Panc1 (cell line): Measurements from ENCODE around the gene OR6C76. TPM values are rescaled to one million over a fixed set of nuclear protein-coding genes. Genes with fewer than 3 reads are reported as not detected.
"Not testable (repeated sequence)": the region's sequence is repeated elsewhere in the genome, so short reads cannot be mapped to it uniquely, and the experiment has no call there.

Source experiments
- ATAC-seq: fragments of 200-7000 bp; cut with Tn5 transposase; 2 replicates; pipeline ENCODE4 v1.9.1; 2020; ENCODE audit warnings: mild to moderate bottlenecking, moderate library complexity
- BruUV-seq: library from RNA; stranded (reverse); fragments of 400-500 nt; replicated peaks from 2 replicates; lab custom pipeline; 2021; lab: Mats Ljungman, UMichigan
- CTCF ChIA-PET: fragments of 300-600 bp; sonication (Branson Sonifier 250); formaldehyde crosslinking; loops from one replicate; lab custom pipeline; 2022; ENCODE audit warnings: antibody characterized with exemption; lab: Charles Lee
- POLR2A ChIA-PET: fragments of 300-600 bp; sonication (Branson Sonifier 250); formaldehyde crosslinking; loops from one replicate; lab custom pipeline; 2022; ENCODE audit warnings: antibody characterized with exemption; lab: Charles Lee
- DNase-seq: peaks from one replicate; pipeline ENCODE4 v3.0.0-alpha.2; 2010; ENCODE audit warnings: low read depth, low spot score
- H3K27ac ChIP-seq: 2 replicates; pipeline ENCODE4 v1.5.1; 2011; ENCODE audit warnings: mild to moderate bottlenecking, low read length, inconsistent platforms
- H3K27me3 ChIP-seq: fragments of 200-500 bp; sonication (Bioruptor generic); 2 replicates; pipeline ENCODE4 v1.6.0; 2014; ENCODE audit warnings: low read length, inconsistent platforms; ENCODE audit not compliant: control insufficient read depth, insufficient read depth
- H3K36me3 ChIP-seq: fragments of 200-500 bp; sonication (Bioruptor generic); 2 replicates; pipeline ENCODE4 v1.5.1; 2014; ENCODE audit warnings: inconsistent platforms, mild to moderate bottlenecking, low read length, moderate library complexity; ENCODE audit not compliant: control insufficient read depth, insufficient read depth
- H3K4me1 ChIP-seq: 2 replicates; pipeline ENCODE4 v1.5.1; 2011; ENCODE audit warnings: inconsistent platforms, mild to moderate bottlenecking, low read length, moderate library complexity; ENCODE audit not compliant: control insufficient read depth, insufficient read depth
- H3K4me3 ChIP-seq, 2 experiments: 2 replicates each; pipeline ENCODE4 v1.5.1; 2011 to 2012; ENCODE audit warnings: low read depth in 2 of 2, low read length in 2 of 2, mild to moderate bottlenecking in 2 of 2, inconsistent platforms in 1 of 2, moderate library complexity in 1 of 2
- H3K9me3 ChIP-seq: fragments of 200-500 bp; sonication (Bioruptor generic); 2 replicates; pipeline ENCODE4 v1.5.1; 2014; ENCODE audit warnings: low read depth, mild to moderate bottlenecking, inconsistent platforms, low read length, moderate library complexity; ENCODE audit not compliant: control insufficient read depth, insufficient read depth
- POLR2AphosphoS5 ChIP-seq: IDR thresholded peaks from 2 replicates; pipeline ENCODE4 v1.6.1; 2012; ENCODE audit warnings: mild to moderate bottlenecking, low read depth, low read length, moderate library complexity
- REST ChIP-seq, 2 experiments: IDR thresholded peaks; 2 replicates each; pipeline ENCODE4 v1.6.1; 2011 to 2012; ENCODE audit warnings: low read depth in 2 of 2, control low read depth in 1 of 2, low read length in 1 of 2, mild to moderate bottlenecking in 1 of 2, moderate library complexity in 1 of 2; ENCODE audit not compliant: insufficient read depth in 1 of 2
- SIN3A ChIP-seq: IDR thresholded peaks from 2 replicates; pipeline ENCODE4 v1.6.1; 2012; ENCODE audit warnings: low read depth, mild to moderate bottlenecking, low read length, moderate library complexity, borderline replicate concordance; ENCODE audit not compliant: insufficient read depth
- TCF7L2 ChIP-seq: IDR thresholded peaks from 2 replicates; pipeline ENCODE4 v1.6.1; 2011; ENCODE audit warnings: mild to moderate bottlenecking, low read depth, low read length, inconsistent platforms
- in situ Hi-C: cut with HindIII; loops from 2 replicates; pipeline ENCODE4 v1.10.0; 2016; ENCODE audit warnings: low sequenced_read_pairs, low pct_unique_long_range_greater_than_20kb
- intact Hi-C: fragments of 100-400 bp; cut with micrococcal nuclease; formaldehyde crosslinking; loops from one replicate; pipeline ENCODE4 v1.10.0; 2022; ENCODE audit not compliant: unreplicated experiment
- total RNA-seq: library from RNA; stranded (reverse); gene quantifications from one replicate; pipeline ENCODE4 v1.2.1, GENCODE V29; 2021; ENCODE audit not compliant: unreplicated experiment
- TF ChIP-seq, protein P1 (sequence below): fragments of 450-650 bp; IDR thresholded peaks from 2 replicates; pipeline ENCODE4 v1.5.1; 2017; ENCODE audit warnings: mild to moderate bottlenecking

Gene OR6C76
- total RNA-seq, 1 experiment from 2014 or later = not detected

DNA sequence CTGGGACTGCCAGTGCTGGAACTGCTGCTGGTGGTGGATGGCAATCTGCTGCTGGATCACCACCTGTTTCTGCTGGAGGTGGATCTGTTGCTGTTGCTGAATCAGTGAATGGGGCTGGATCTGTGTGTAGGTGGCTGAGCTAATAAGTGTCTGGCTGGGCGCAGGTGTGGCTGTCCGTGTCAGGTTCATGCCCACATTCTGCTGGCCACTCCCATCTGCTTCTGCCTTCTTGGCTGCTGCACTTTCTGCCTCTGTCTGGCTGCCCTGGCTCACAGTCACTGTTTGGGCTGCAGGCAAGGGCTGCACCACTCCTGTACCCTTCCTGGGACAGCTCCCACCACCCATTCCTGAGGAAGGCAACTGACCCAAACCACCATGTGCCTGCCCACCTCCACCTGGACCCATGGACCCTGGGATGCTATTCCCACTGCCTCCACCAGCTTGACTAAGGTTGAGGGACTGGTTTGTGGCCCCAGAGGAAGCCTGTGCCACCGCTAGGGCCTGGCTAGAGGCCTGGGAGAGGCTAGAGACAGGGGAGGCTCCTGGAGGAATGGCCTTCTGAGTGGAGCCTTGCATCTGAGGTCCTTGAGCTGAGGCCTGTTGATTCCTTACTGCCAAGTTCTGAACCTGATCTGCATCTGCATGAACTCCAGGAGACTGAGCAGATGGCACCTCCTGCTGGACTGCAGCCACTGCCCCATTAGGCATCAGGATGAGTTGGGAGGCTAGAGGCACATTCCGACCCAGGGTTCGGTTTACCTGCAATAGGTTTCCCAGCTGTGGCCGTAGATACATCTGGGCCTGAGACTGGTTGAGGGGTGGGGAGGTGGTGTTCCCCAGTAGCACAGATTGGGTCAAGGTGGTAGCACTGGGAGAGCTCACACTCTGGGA lies 12.3 kb upstream of the OR6C76 start:
- DNase-seq, H3K27ac ChIP-seq, H3K9me3 ChIP-seq, POLR2A ChIA-PET, in situ Hi-C loops, H3K4me1 ChIP-seq, H3K4me3 ChIP-seq, BruUV-seq, CTCF ChIA-PET, H3K27me3 ChIP-seq, intact Hi-C loops, H3K36me3 ChIP-seq: not testable (repeated sequence)
- peak; percentile 52; the same call in 1 of the 2 replicates for ATAC-seq
- TF ChIP-seq, protein P1, sequence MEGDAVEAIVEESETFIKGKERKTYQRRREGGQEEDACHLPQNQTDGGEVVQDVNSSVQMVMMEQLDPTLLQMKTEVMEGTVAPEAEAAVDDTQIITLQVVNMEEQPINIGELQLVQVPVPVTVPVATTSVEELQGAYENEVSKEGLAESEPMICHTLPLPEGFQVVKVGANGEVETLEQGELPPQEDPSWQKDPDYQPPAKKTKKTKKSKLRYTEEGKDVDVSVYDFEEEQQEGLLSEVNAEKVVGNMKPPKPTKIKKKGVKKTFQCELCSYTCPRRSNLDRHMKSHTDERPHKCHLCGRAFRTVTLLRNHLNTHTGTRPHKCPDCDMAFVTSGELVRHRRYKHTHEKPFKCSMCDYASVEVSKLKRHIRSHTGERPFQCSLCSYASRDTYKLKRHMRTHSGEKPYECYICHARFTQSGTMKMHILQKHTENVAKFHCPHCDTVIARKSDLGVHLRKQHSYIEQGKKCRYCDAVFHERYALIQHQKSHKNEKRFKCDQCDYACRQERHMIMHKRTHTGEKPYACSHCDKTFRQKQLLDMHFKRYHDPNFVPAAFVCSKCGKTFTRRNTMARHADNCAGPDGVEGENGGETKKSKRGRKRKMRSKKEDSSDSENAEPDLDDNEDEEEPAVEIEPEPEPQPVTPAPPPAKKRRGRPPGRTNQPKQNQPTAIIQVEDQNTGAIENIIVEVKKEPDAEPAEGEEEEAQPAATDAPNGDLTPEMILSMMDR = 0 out of 2 replicates have a peak, but pooled peaks have one; percentile 5

DNA sequence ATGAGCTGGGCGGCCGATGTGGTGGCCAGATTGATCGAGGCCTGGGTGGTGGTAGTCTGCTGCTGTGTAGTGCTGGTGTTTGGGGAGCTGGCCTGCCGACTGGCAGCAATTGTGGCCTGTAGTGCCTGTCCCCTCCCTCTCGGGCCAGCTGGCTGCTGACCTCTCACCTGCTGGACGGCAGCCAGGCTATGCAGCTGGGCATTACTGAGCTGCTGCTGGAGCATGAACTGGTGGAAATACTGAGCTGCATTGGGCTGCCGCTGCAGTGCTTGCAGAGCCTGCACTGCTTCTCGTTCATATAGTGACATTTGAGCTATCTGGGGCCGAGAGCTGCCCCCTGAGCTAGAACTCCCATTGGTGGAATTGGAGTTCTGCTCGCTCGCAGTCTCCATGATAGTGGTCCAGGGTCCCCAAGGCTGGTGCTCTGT lies 11.6 kb upstream of the OR6C76 start:
- H3K27me3 ChIP-seq, intact Hi-C loops, BruUV-seq, in situ Hi-C loops, CTCF ChIA-PET, H3K4me3 ChIP-seq, H3K36me3 ChIP-seq, H3K4me1 ChIP-seq, POLR2A ChIA-PET, H3K27ac ChIP-seq, H3K9me3 ChIP-seq, DNase-seq: not testable (repeated sequence)
- ATAC-seq = peak; percentile 36; the same call in 1 of the 2 replicates

- H3K27ac ChIP-seq, in situ Hi-C loops, H3K9me3 ChIP-seq, CTCF ChIA-PET, intact Hi-C loops, BruUV-seq, DNase-seq, H3K4me3 ChIP-seq, H3K36me3 ChIP-seq, POLR2A ChIA-PET, H3K27me3 ChIP-seq, H3K4me1 ChIP-seq: not testable (repeated sequence)
- peak; percentile 71; the same call in 1 of the 2 replicates for ATAC-seq
These were observed 11.2 kb upstream of the OR6C76 start for GRCh38 chr12:55414889-55415288.

GRCh38 chr12:55416961-55417360 lies 9.1 kb upstream of the OR6C76 start:
- TF ChIP-seq, protein P1 = no peak
- TF ChIP-seq TCF7L2 (no peak), SIN3A (no peak), REST (IDR thresholded peaks at IDR 0.05; ENCODE audit: insufficient read depth in 1 of 2, low read depth in 2 of 2, low read length in 1 of 2) (no peak), POLR2AphosphoS5 (no peak)
- in situ Hi-C loops = no loop called here
- DNase-seq = no peak

More at GRCh38 chr12:55416961-55417360, 9.1 kb upstream of the OR6C76 start:
- ATAC-seq = no peak
- BruUV-seq = no TSS peak
- peaks cover 3% of the 10 kb centered on the region; the same call in 1 of the 2 replicates for H3K27me3 ChIP-seq
- ChIA-PET POLR2A (no interaction called here), CTCF (no interaction called here)
- no peaks in the 10 kb centered on the region for H3K4me1 ChIP-seq
- H3K4me3 ChIP-seq = no peak overlapping the region
- no peak overlapping the region for H3K27ac ChIP-seq
- no peaks in the 10 kb centered on the region for H3K36me3 ChIP-seq
- no peaks in the 10 kb centered on the region for H3K9me3 ChIP-seq
- intact Hi-C loops = no loop called here
